K562 (cell line): Measurements from ENCODE around the gene GPRIN2. TPM values are rescaled to one million over a fixed set of nuclear protein-coding genes. Genes with fewer than 3 reads are reported as not detected.

Experiments used
- AFF1 ChIP-seq, 2 experiments: fragments of 450-650 bp; IDR thresholded peaks; 2 replicates each; pipeline ENCODE4 v1.6.1; 2018; ENCODE audit warnings: mild to moderate bottlenecking in 2 of 2, low read depth in 1 of 2; ENCODE audit not compliant: partially characterized antibody in 2 of 2
- CREM ChIP-seq: IDR thresholded peaks from 2 replicates; pipeline ENCODE4 v1.6.1; 2014; ENCODE audit warnings: antibody characterized with exemption, low read depth
- GTF2E2 ChIP-seq: fragments of 200-800 bp; sonication (Bioruptor generic); IDR thresholded peaks from 2 replicates; pipeline ENCODE4 v1.6.1; 2016; ENCODE audit warnings: missing genetic modification characterization, missing compliant biosample characterization
- NR2C1 ChIP-seq, 2 experiments: fragments of 450-650 bp; IDR thresholded peaks; 2 replicates each; pipeline ENCODE4 v1.6.1; 2017; ENCODE audit warnings: mild to moderate bottlenecking in 2 of 2, antibody characterized with exemption in 1 of 2, inconsistent platforms in 1 of 2, missing compliant biosample characterization in 1 of 2, missing genetic modification characterization in 1 of 2
- RB1 ChIP-seq: fragments of 450-650 bp; IDR thresholded peaks from 2 replicates; pipeline ENCODE4 v1.6.1; 2017; ENCODE audit warnings: low read depth, mild to moderate bottlenecking
- SAP30 ChIP-seq: fragments of 200-600 bp; sonication (generic); IDR thresholded peaks from 2 replicates; pipeline ENCODE4 v1.6.1; 2012; ENCODE audit warnings: borderline replicate concordance, low read depth, mild to moderate bottlenecking, moderate library complexity, low read length, control low read depth, inconsistent platforms; ENCODE audit not compliant: insufficient read depth, poor library complexity, severe bottlenecking
- WHSC1 ChIP-seq: IDR thresholded peaks from one replicate; pipeline ENCODE4 v1.6.1; 2012; ENCODE audit warnings: low read length, control low read depth, inconsistent platforms
- ZNF174 ChIP-seq: fragments of 250-450 bp; sonication (Bioruptor Pico); IDR thresholded peaks from 2 replicates; pipeline ENCODE4 v1.4.0; 2020; ENCODE audit warnings: mild to moderate bottlenecking
- ZNF175 ChIP-seq: fragments of 200-800 bp; sonication (Bioruptor generic); IDR thresholded peaks from 2 replicates; pipeline ENCODE4 v1.6.1; 2016; ENCODE audit warnings: low read depth, mild to moderate bottlenecking, missing genetic modification characterization, missing compliant biosample characterization
- ZNF184 ChIP-seq: sonication (generic); formaldehyde crosslinking; IDR thresholded peaks from 2 replicates; pipeline ENCODE4 v1.5.0; 2020; ENCODE audit warnings: missing genetic modification reagents
- ZNF395 ChIP-seq: fragments of 200-800 bp; sonication (Bioruptor generic); IDR thresholded peaks from 2 replicates; pipeline ENCODE4 v1.6.1; 2017; ENCODE audit warnings: missing genetic modification characterization, missing compliant biosample characterization
- ZNF407 ChIP-seq: fragments of 450-650 bp; IDR thresholded peaks from 2 replicates; pipeline ENCODE4 v1.6.1; 2016; ENCODE audit warnings: low read depth
- ZNF764 ChIP-seq: fragments of 250-450 bp; sonication (Bioruptor Pico); IDR thresholded peaks from 2 replicates; pipeline ENCODE4 v1.4.0; 2020; ENCODE audit warnings: low read depth, mild to moderate bottlenecking, moderate library complexity
- polyA plus RNA-seq, 8 experiments: library from polyadenylated mRNA; depleted of rRNA in 4 of 8; stranded (reverse) in 5 of 8; unstranded in 3 of 8; fragments of >200 nt; fragmentation: Nextera tagmentation in 2 of 8; fragmentation: Illumina TruSeq in 1 of 8; extraction: Ambion mirVana in 2 of 8; extraction: Trizol in 1 of 8; gene quantifications; 2 replicates each; pipeline versions ENCODE4 v1.2.1 to v1.2.3, GENCODE V29; 2011 to 2014; ENCODE audit warnings: inconsistent platforms in 1 of 8, missing spikeins in 1 of 8
- total RNA-seq, 7 experiments: library from RNA; depleted of rRNA in 6 of 7; stranded (reverse); fragments of >200 nt in 6 of 7; fragmentation: Illumina TruSeq in 2 of 7; extraction: Trizol in 2 of 7; gene quantifications; 2 replicates each; pipeline versions ENCODE4 v1.2.1 to v1.2.3, GENCODE V29; 2011 to 2021; ENCODE audit warnings: low replicate concordance in 1 of 7

Gene GPRIN2
- total and polyA plus RNA-seq, 9 of the 15 experiments (the other 6 are each of a cell fraction or from before 2014, with no cell fraction given), result not detected

- 0 out of 2 replicates have a peak, but pooled peaks have one; percentile 33 for TF ChIP-seq ZNF407
- TF ChIP-seq RB1, result no peak
- no peak for TF ChIP-seq ZNF175
- TF ChIP-seq AFF1 (IDR thresholded peaks at IDR 0.05; ENCODE audit: low read depth in 1 of 2, partially characterized antibody in 2 of 2), result no peak
- TF ChIP-seq ZNF184 (CRISPR knock-in tag), result no peak
- TF ChIP-seq ZNF395 (CRISPR knock-in tag), result no peak
- no peak for TF ChIP-seq SAP30
- peak; percentile 39 for TF ChIP-seq NR2C1 (IDR thresholded peaks at IDR 0.05)
- TF ChIP-seq NR2C1 (tag; IDR thresholded peaks at IDR 0.05), result no peak
- no peak for TF ChIP-seq CREM
- no peak for TF ChIP-seq WHSC1
- TF ChIP-seq ZNF174 (CRISPR knock-in tag), result no peak
- TF ChIP-seq GTF2E2 (tag), result no peak
- TF ChIP-seq ZNF764, result no peak
Measured at GRCh38 chr10:46525824-46526681, 30.4 kb downstream of the GPRIN2 start (continued).
